A549 (cell line): ENCODE measurements around the gene FOXC2. TPM values are rescaled to one million over a fixed set of nuclear protein-coding genes. Genes with fewer than 3 reads are reported as not detected.

Experiments used
- ATAC-seq, 2 experiments: fragments of 200-7000 bp in 1 of 2; fragments of >200 bp in 1 of 2; cut with Nextera tagmentation in 1 of 2; cut with Tn5 transposase in 1 of 2; 3 replicates each; pipeline versions ENCODE4 v1.8.0 to v1.9.1; 2018 to 2020; ENCODE audit warnings: mild to moderate bottlenecking in 1 of 2, moderate library complexity in 1 of 2
- CTCF ChIA-PET: fragments of 300-600 bp; sonication (Branson Sonifier 250); formaldehyde crosslinking; extraction: SDS; loops from one replicate; lab custom pipeline; 2021; ENCODE audit warnings: antibody characterized with exemption, inconsistent platforms; lab: Yijun Ruan, JAX
- POLR2A ChIA-PET: fragments of 350-600 bp; formaldehyde crosslinking; extraction: SDS; loops from one replicate; lab custom pipeline; 2021; ENCODE audit warnings: antibody characterized with exemption, inconsistent platforms; lab: Yijun Ruan, JAX
- DNase-seq, 2 experiments: peaks; one replicate each; pipeline versions ENCODE4 v3.0.0 to v3.0.0-alpha.2; 2011 to 2016; ENCODE audit warnings: low read depth in 1 of 2, low spot score in 1 of 2
- FAIRE-seq: peaks from 2 replicates; lab custom pipeline; 2011; peaks lifted over from hg19 to GRCh38; lab: Jason Lieb, UNC
- H3K27ac ChIP-seq, 2 experiments: fragments of >200 bp; sonication (Bioruptor Twin); formaldehyde crosslinking; 3 replicates each; pipeline ENCODE4 v1.5.1; 2016 to 2017
- H3K4me1 ChIP-seq: fragments of >200 bp; sonication (Bioruptor Twin); formaldehyde crosslinking; 3 replicates; pipeline ENCODE4 v1.6.1; 2016
- H3K4me2 ChIP-seq: fragments of >200 bp; sonication (Bioruptor Twin); formaldehyde crosslinking; 3 replicates; pipeline ENCODE4 v1.6.1; 2016
- H3K4me3 ChIP-seq: fragments of >200 bp; sonication (Bioruptor Twin); formaldehyde crosslinking; 3 replicates; pipeline ENCODE4 v1.5.1; 2016
- H3K9me3 ChIP-seq: fragments of >200 bp; sonication (Bioruptor Twin); formaldehyde crosslinking; 3 replicates; pipeline ENCODE4 v1.6.1; 2016
- CBX2 ChIP-seq: fragments of 200-600 bp; sonication (generic); IDR thresholded peaks from 2 replicates; pipeline ENCODE4 v1.6.1; 2016; ENCODE audit warnings: low read depth, mild to moderate bottlenecking, borderline replicate concordance
- CBX8 ChIP-seq: fragments of 200-600 bp; sonication (generic); IDR thresholded peaks from 2 replicates; pipeline ENCODE4 v1.6.1; 2016
- CEBPB ChIP-seq, 2 experiments: fragments of >200 bp in 1 of 2; sonication (Bioruptor Twin) in 1 of 2; formaldehyde crosslinking in 1 of 2; IDR thresholded peaks; 2 replicates each; pipeline ENCODE4 v1.6.1; 2012 to 2016
- CHD2 ChIP-seq: fragments of 150-350 bp; IDR thresholded peaks from 2 replicates; pipeline ENCODE4 v1.6.1; 2014; ENCODE audit warnings: low read length; ENCODE audit not compliant: partially characterized antibody
- E2F6 ChIP-seq: IDR thresholded peaks from 2 replicates; pipeline ENCODE4 v1.6.1; 2012; ENCODE audit warnings: low read depth, borderline replicate concordance
- ELK1 ChIP-seq: fragments of 150-350 bp; IDR thresholded peaks from 2 replicates; pipeline ENCODE4 v1.6.1; 2014; ENCODE audit warnings: low read depth, mild to moderate bottlenecking, low read length
- ESRRA ChIP-seq: fragments of 150-350 bp; IDR thresholded peaks from 2 replicates; pipeline ENCODE4 v1.6.1; 2014; ENCODE audit warnings: mild to moderate bottlenecking, low read length, borderline replicate concordance
- HES2 ChIP-seq: fragments of >200 bp; sonication (Bioruptor Twin); formaldehyde crosslinking; IDR thresholded peaks from 2 replicates; pipeline ENCODE4 v1.6.1; 2016
- HOXA7 ChIP-seq: fragments of 250-450 bp; sonication (Bioruptor Pico); IDR thresholded peaks from 2 replicates; pipeline ENCODE4 v1.5.0; 2020; ENCODE audit warnings: mild to moderate bottlenecking, moderate library complexity
- JUN ChIP-seq, 2 experiments: fragments of >200 bp; sonication (Bioruptor Twin); formaldehyde crosslinking; IDR thresholded peaks; 2 replicates in 1 of 2; 3 replicates in 1 of 2; pipeline ENCODE4 v1.6.1; 2016 to 2017
- KDM5A ChIP-seq: fragments of 200-600 bp; sonication (generic); IDR thresholded peaks from 2 replicates; pipeline ENCODE4 v1.6.1; 2016; ENCODE audit warnings: antibody characterized with exemption, mild to moderate bottlenecking
- MAFK ChIP-seq: fragments of 450-650 bp; IDR thresholded peaks from 2 replicates; pipeline ENCODE4 v1.6.1; 2014; ENCODE audit not compliant: partially characterized antibody
- MAX ChIP-seq: IDR thresholded peaks from 2 replicates; pipeline ENCODE4 v1.6.1; 2012
- MAZ ChIP-seq: fragments of 150-350 bp; IDR thresholded peaks from 2 replicates; pipeline ENCODE4 v1.6.1; 2014; ENCODE audit warnings: antibody characterized with exemption, low read depth, low read length, borderline replicate concordance
- MYC ChIP-seq: IDR thresholded peaks from 2 replicates; pipeline ENCODE4 v1.6.1; 2012; ENCODE audit warnings: mild to moderate bottlenecking, inconsistent platforms, low read length, improper control_type of control experiment, borderline replicate concordance
- NPAS2 ChIP-seq: fragments of 250-450 bp; sonication (Bioruptor Pico); IDR thresholded peaks from 2 replicates; pipeline ENCODE4 v1.8.0; 2022; ENCODE audit warnings: mild to moderate bottlenecking, moderate library complexity, borderline replicate concordance
- PBX3 ChIP-seq: IDR thresholded peaks from 2 replicates; pipeline ENCODE4 v1.6.1; 2012
- PHF8 ChIP-seq: fragments of 200-600 bp; sonication (generic); IDR thresholded peaks from 2 replicates; pipeline ENCODE4 v1.6.1; 2016; ENCODE audit warnings: low read depth, mild to moderate bottlenecking, antibody characterized with exemption, moderate library complexity, borderline replicate concordance
- POLR2A ChIP-seq: IDR thresholded peaks from 2 replicates; pipeline ENCODE4 v1.6.1; 2012; ENCODE audit warnings: mild to moderate bottlenecking, low read length
- RARB ChIP-seq: fragments of 250-450 bp; sonication (Bioruptor Pico); IDR thresholded peaks from 2 replicates; pipeline ENCODE4 v1.8.0; 2021; ENCODE audit warnings: mild to moderate bottlenecking, moderate library complexity
- RCOR1 ChIP-seq: fragments of 150-350 bp; IDR thresholded peaks from 2 replicates; pipeline ENCODE4 v1.6.1; 2014; ENCODE audit warnings: antibody characterized with exemption, low read length, low read depth
- RFX5 ChIP-seq: fragments of 450-650 bp; IDR thresholded peaks from 2 replicates; pipeline ENCODE4 v1.7.1; 2014; ENCODE audit warnings: antibody characterized with exemption, mild to moderate bottlenecking, moderate library complexity
- TFCP2L1 ChIP-seq: fragments of 250-450 bp; sonication (Bioruptor Pico); IDR thresholded peaks from 2 replicates; pipeline ENCODE4 v1.5.0; 2021; ENCODE audit warnings: mild to moderate bottlenecking
- ZC3H11A ChIP-seq: fragments of 450-650 bp; IDR thresholded peaks from 2 replicates; pipeline ENCODE4 v1.6.1; 2014; ENCODE audit warnings: antibody characterized with exemption, mild to moderate bottlenecking
- ZSCAN20 ChIP-seq: fragments of 250-450 bp; sonication (Bioruptor Pico); IDR thresholded peaks from 2 replicates; pipeline ENCODE4 v1.8.0; 2022; ENCODE audit warnings: mild to moderate bottlenecking, moderate library complexity
- WGBS: methylation state at CpG from one replicate; pipeline ENCODE4 v1.1.6; 2017; ENCODE audit errors: missing lambda C conversion rate; 5-methylcytosine and 5-hydroxymethylcytosine counted together
- polyA plus RNA-seq, 4 experiments: library from polyadenylated mRNA; depleted of rRNA in 3 of 4; stranded (reverse); fragments of >200 nt; fragmentation: RNase III in 1 of 4; extraction: RNeasy Plus Mini Kit Qiagen cat#74134 plus additional on column Dnase treatment in 1 of 4; gene quantifications; 2 replicates in 3 of 4; 3 replicates in 1 of 4; pipeline ENCODE4 v1.2.3, GENCODE V29; 2011 to 2017

The FOXC2 gene
- polyA plus RNA-seq, 2 of the 4 experiments (the other 2 are of a cell fraction): 0.06 to 0.28 TPM

GRCh38 chr16:86605950-86606349 lies 39.3 kb downstream of the FOXC2 start:
- no peak for FAIRE-seq

GRCh38 chr16:86608301-86608747 lies 41.7 kb downstream of the FOXC2 start:
- TF ChIP-seq NPAS2 (CRISPR knock-in tag) (no peak), CEBPB (IDR thresholded peaks at IDR 0.05) (no peak), PHF8 (no peak)
- TF ChIP-seq, all 56 proteins: peak for 0
- ATAC-seq (peak in 1 of 2 experiments; percentile 61; a peak in 3 of 6 replicates), FAIRE-seq (no peak), DNase-seq (no peak)
- H3K4me3 ChIP-seq: no peak overlapping the region
- H3K4me2 ChIP-seq: 0 out of 3 replicates have a peak overlapping the region, but pooled peaks have one; percentile 15
- peaks cover 14% of the 10 kb centered on the region; the same call in 2 of the 3 replicates for H3K4me1 ChIP-seq
- ChIA-PET CTCF (no interaction called here), POLR2A (no interaction called here)
- H3K9me3 ChIP-seq: no peaks in the 10 kb centered on the region
- 13% methylated on average over 2 of the region's 2 CpGs for whole genome bisulfite sequencing
- H3K27ac ChIP-seq: peak overlapping the region in 1 of 2 experiments; percentile 23; a peak in 1 of 6 replicates

More at GRCh38 chr16:86605950-86606349, 39.3 kb downstream of the FOXC2 start:
- no peak overlapping the region for H3K4me2 ChIP-seq
- TF ChIP-seq ELK1 (no peak), RARB (no peak), CBX8 (no peak), MYC (no peak), HES2 (no peak), ESRRA (no peak), JUN (IDR thresholded peaks at IDR 0.05) (no peak), TFCP2L1 (CRISPR knock-in tag) (no peak)
- TF ChIP-seq, all 56 proteins: peak for 0
- Histone ChIP-seq H3K4me1 (peaks cover 14% of the 10 kb centered on the region; the same call in 2 of the 3 replicates), H3K4me3 (no peak overlapping the region), H3K9me3 (no peaks in the 10 kb centered on the region), H3K27ac (no peak overlapping the region)
- DNase-seq: no peak
- ATAC-seq: no peak
- CTCF ChIA-PET: interaction anchor here (0.6 to 1.3 kb wide), 3 partner anchors 18 to 457 kb away, joined by 3 read pairs; no protein-coding TSS in a partner anchor
- POLR2A ChIA-PET: no interaction called here
- 87% methylated on average over 3 of the region's 3 CpGs for WGBS

- CTCF ChIA-PET: no interaction called here
Observed at GRCh38 chr16:86609115-86609514, 42.5 kb downstream of the FOXC2 start.

More at GRCh38 chr16:86609115-86609514, 42.5 kb downstream of the FOXC2 start:
- WGBS: 65% methylated on average over 6 of the region's 6 CpGs
- H3K4me2 ChIP-seq: peak overlapping the region; percentile 15; the same call in 1 of the 3 replicates
- ATAC-seq: peak in 1 of 2 experiments; percentile 54; a peak in 3 of 6 replicates
- no peak overlapping the region for H3K4me3 ChIP-seq
- DNase-seq: peak in 1 of 2 experiments; percentile 30
- POLR2A ChIA-PET: no interaction called here
- FAIRE-seq: no peak
- H3K9me3 ChIP-seq: no peaks in the 10 kb centered on the region
- peak overlapping the region in 1 of 2 experiments; percentile 20; a peak in 2 of 6 replicates for H3K27ac ChIP-seq
- peaks cover 14% of the 10 kb centered on the region; the same call in 2 of the 3 replicates for H3K4me1 ChIP-seq
- no peak for TF ChIP-seq CEBPB (IDR thresholded peaks at IDR 0.05)
- no peak for TF ChIP-seq MAZ
- no peak for TF ChIP-seq HOXA7 (CRISPR knock-in tag)
- TF ChIP-seq ZC3H11A: no peak
- no peak for TF ChIP-seq CHD2
- TF ChIP-seq PBX3: no peak
- TF ChIP-seq ZSCAN20: no peak
- TF ChIP-seq RFX5: no peak
- TF ChIP-seq ELK1: no peak
- TF ChIP-seq CBX2: no peak
- no peak for TF ChIP-seq KDM5A
- TF ChIP-seq MAX: no peak
- TF ChIP-seq E2F6: no peak
- TF ChIP-seq MAFK: no peak
- TF ChIP-seq POLR2A: no peak
- no peak for TF ChIP-seq RCOR1
- TF ChIP-seq, all 56 proteins: peak for 0
